Nephron (organoid): Measurements from ENCODE around the gene RNPEP.

ENCODE experiments used
- H3K27ac Mint-ChIP-seq, 3 experiments: 2 replicates each; pipeline ENCODE4 v1.8.0; 2020; ENCODE audit warnings: mixed read lengths in 3 of 3, mild to moderate bottlenecking in 2 of 3, moderate library complexity in 1 of 3
- H3K27me3 Mint-ChIP-seq: 2 replicates; pipeline ENCODE4 v1.8.0; 2021; ENCODE audit warnings: low read depth, mild to moderate bottlenecking, moderate library complexity, mixed read lengths
- H3K36me3 Mint-ChIP-seq: 2 replicates; pipeline ENCODE4 v1.8.0; 2020; ENCODE audit warnings: low read depth, mixed read lengths
- H3K4me1 Mint-ChIP-seq: 2 replicates; pipeline ENCODE4 v1.8.0; 2020; ENCODE audit warnings: mixed read lengths
- H3K4me3 Mint-ChIP-seq, 3 experiments: 2 replicates each; pipeline ENCODE4 v1.8.0; 2020; ENCODE audit warnings: mild to moderate bottlenecking in 3 of 3, mixed read lengths in 3 of 3, moderate library complexity in 2 of 3
- H3K9me3 Mint-ChIP-seq: 2 replicates; pipeline ENCODE4 v1.8.0; 2020; ENCODE audit warnings: mixed read lengths
- CTCF ChIP-seq, 3 experiments: fragments of 200-600 bp; sonication (generic); IDR thresholded peaks; one replicate each; pipeline ENCODE4 v1.5.0; 2021; ENCODE audit warnings: antibody characterized with exemption in 3 of 3; ENCODE audit not compliant: unreplicated experiment in 3 of 3

The RNPEP gene

GRCh38 chr1:202013603-202014002 lies 31.2 kb downstream of the RNPEP start:
- H3K27me3 Mint-ChIP-seq = peaks cover 10% of the 10 kb centered on the region
- no peaks in the 10 kb centered on the region for H3K9me3 Mint-ChIP-seq
- peak overlapping the region in 1 of 3 experiments; percentile 10 for H3K4me3 Mint-ChIP-seq
- peaks cover 34% of the 10 kb centered on the region for H3K4me1 Mint-ChIP-seq
- H3K36me3 Mint-ChIP-seq = no peaks in the 10 kb centered on the region
- no peak for TF ChIP-seq CTCF (IDR thresholded peaks at IDR 0.05; ENCODE audit: unreplicated experiment in 3 of 3)
- peak overlapping the region in 1 of 3 experiments; percentile 35 for H3K27ac Mint-ChIP-seq

GRCh38 chr1:202014060-202014459 lies 31.6 kb downstream of the RNPEP start:
- H3K4me1 Mint-ChIP-seq = peaks cover 36% of the 10 kb centered on the region
- H3K27me3 Mint-ChIP-seq = peaks cover 15% of the 10 kb centered on the region
- peak overlapping the region in 1 of 3 experiments; percentile 35 for H3K27ac Mint-ChIP-seq
- H3K9me3 Mint-ChIP-seq = no peaks in the 10 kb centered on the region
- TF ChIP-seq CTCF (IDR thresholded peaks at IDR 0.05; ENCODE audit: unreplicated experiment in 3 of 3) = no peak
- H3K36me3 Mint-ChIP-seq = no peaks in the 10 kb centered on the region
- peak overlapping the region in 1 of 3 experiments; percentile 10 for H3K4me3 Mint-ChIP-seq

GRCh38 chr1:202014915-202015661 lies 32.6 kb downstream of the RNPEP start:
- no peak overlapping the region for H3K27ac Mint-ChIP-seq
- no peaks in the 10 kb centered on the region for H3K9me3 Mint-ChIP-seq
- no peak overlapping the region for H3K4me3 Mint-ChIP-seq
- TF ChIP-seq CTCF (IDR thresholded peaks at IDR 0.05; ENCODE audit: unreplicated experiment in 3 of 3) = no peak
- peaks cover 30% of the 10 kb centered on the region for H3K4me1 Mint-ChIP-seq
- peaks cover 12% of the 10 kb centered on the region for H3K27me3 Mint-ChIP-seq
- no peaks in the 10 kb centered on the region for H3K36me3 Mint-ChIP-seq

GRCh38 chr1:202015662-202015937 lies 33.2 kb downstream of the RNPEP start:
- Mint-ChIP-seq H3K27me3 (peaks cover 12% of the 10 kb centered on the region), H3K27ac (peak overlapping the region in 1 of 3 experiments; percentile 64), H3K9me3 (no peaks in the 10 kb centered on the region), H3K36me3 (no peaks in the 10 kb centered on the region), H3K4me1 (peaks cover 25% of the 10 kb centered on the region), H3K4me3 (no peak overlapping the region)
- no peak for TF ChIP-seq CTCF (IDR thresholded peaks at IDR 0.05; ENCODE audit: unreplicated experiment in 3 of 3)

GRCh38 chr1:202016022-202016810 lies 33.8 kb downstream of the RNPEP start:
- no peak for TF ChIP-seq CTCF (IDR thresholded peaks at IDR 0.05; ENCODE audit: unreplicated experiment in 3 of 3)

More at GRCh38 chr1:202016022-202016810, 33.8 kb downstream of the RNPEP start:
- H3K4me3 Mint-ChIP-seq = peak overlapping the region in 1 of 3 experiments; percentile 28
- H3K36me3 Mint-ChIP-seq = no peaks in the 10 kb centered on the region
- H3K4me1 Mint-ChIP-seq = peaks cover 25% of the 10 kb centered on the region
- no peaks in the 10 kb centered on the region for H3K9me3 Mint-ChIP-seq
- H3K27ac Mint-ChIP-seq = peak overlapping the region; percentile 5 to 89 (median 64)
- H3K27me3 Mint-ChIP-seq = peaks cover 17% of the 10 kb centered on the region
